A673 (cell line): ENCODE data around the gene IRF6. TPM values are rescaled to one million over a fixed set of nuclear protein-coding genes. Genes with fewer than 3 reads are reported as not detected.

Experiments
- BruUV-seq: library from RNA; stranded (reverse); fragments of 400-500 nt; replicated peaks from 2 replicates; lab custom pipeline; 2021; lab: Mats Ljungman, UMichigan
- CTCF ChIA-PET: fragments of 300-600 bp; sonication (Branson Sonifier 250); formaldehyde crosslinking; loops from one replicate; lab custom pipeline; 2022; ENCODE audit warnings: antibody characterized with exemption; lab: Charles Lee
- POLR2A ChIA-PET: fragments of 300-600 bp; sonication (Branson Sonifier 250); formaldehyde crosslinking; loops from one replicate; lab custom pipeline; 2022; ENCODE audit warnings: antibody characterized with exemption; ENCODE audit not compliant: low non-redundant PET; lab: Charles Lee
- DNase-seq: peaks from one replicate; pipeline ENCODE4 v3.0.0-alpha.2; 2015; ENCODE audit warnings: low spot score
- H3K27ac ChIP-seq: fragments of 200-600 bp; sonication (generic); 2 replicates; pipeline ENCODE4 v1.5.1; 2016; ENCODE audit warnings: mixed run types, low read depth, mild to moderate bottlenecking, mixed read lengths, antibody characterized with exemption, low read length; ENCODE audit not compliant: poor library complexity, severe bottlenecking
- H3K27me3 ChIP-seq: fragments of 200-600 bp; sonication (generic); replicated peaks from 2 replicates; pipeline ENCODE4 v1.6.1; 2017; ENCODE audit warnings: mixed run types, low read depth, mild to moderate bottlenecking, mixed read lengths, antibody characterized with exemption, low read length; ENCODE audit not compliant: insufficient read depth, poor library complexity
- H3K36me3 ChIP-seq: fragments of 200-600 bp; sonication (generic); 2 replicates; pipeline ENCODE4 v1.6.1; 2016; ENCODE audit warnings: mixed run types, mild to moderate bottlenecking, mixed read lengths, antibody characterized with exemption, low read length; ENCODE audit not compliant: insufficient read depth, poor library complexity, severe bottlenecking
- H3K4me1 ChIP-seq: fragments of 200-600 bp; sonication (generic); 2 replicates; pipeline ENCODE4 v1.6.1; 2017; ENCODE audit warnings: mixed run types, mild to moderate bottlenecking, mixed read lengths, antibody characterized with exemption, low read length; ENCODE audit not compliant: insufficient read depth, poor library complexity, severe bottlenecking
- H3K4me3 ChIP-seq: fragments of 200-600 bp; sonication (generic); 2 replicates; pipeline ENCODE4 v1.5.1; 2016; ENCODE audit warnings: low read depth, mixed run types, mild to moderate bottlenecking, mixed read lengths, low read length; ENCODE audit not compliant: poor library complexity, severe bottlenecking
- H3K9me3 ChIP-seq: fragments of 200-600 bp; sonication (generic); 2 replicates; pipeline ENCODE4 v1.6.1; 2016; ENCODE audit warnings: mixed run types, low read depth, mild to moderate bottlenecking, mixed read lengths, antibody characterized with exemption, low read length; ENCODE audit not compliant: poor library complexity, severe bottlenecking
- EZH2 ChIP-seq: fragments of 200-600 bp; sonication (generic); IDR thresholded peaks from 2 replicates; pipeline ENCODE4 v1.6.1; 2017; ENCODE audit warnings: borderline replicate concordance, low read depth, mild to moderate bottlenecking, mixed read lengths, antibody characterized with exemption, low read length; ENCODE audit not compliant: poor library complexity, severe bottlenecking
- intact Hi-C: fragments of 100-400 bp; cut with micrococcal nuclease; formaldehyde crosslinking; loops from one replicate; pipeline ENCODE4 v1.10.0; 2022; ENCODE audit not compliant: unreplicated experiment
- total RNA-seq: library from RNA; stranded (reverse); gene quantifications from 2 replicates; pipeline ENCODE4 v1.2.3, GENCODE V29; 2021
- TF ChIP-seq, protein P1 (sequence below): fragments of 300-800, 200-600 bp; sonication (generic); conservative IDR thresholded peaks from 2 replicates; pipeline ENCODE4 v1.5.1; 2017; ENCODE audit warnings: low read depth, mild to moderate bottlenecking, antibody characterized with exemption, low read length, moderate library complexity, mixed read lengths

IRF6 gene
- total RNA-seq, 1 experiment from 2014 or later, result 0.17 TPM

DNA sequence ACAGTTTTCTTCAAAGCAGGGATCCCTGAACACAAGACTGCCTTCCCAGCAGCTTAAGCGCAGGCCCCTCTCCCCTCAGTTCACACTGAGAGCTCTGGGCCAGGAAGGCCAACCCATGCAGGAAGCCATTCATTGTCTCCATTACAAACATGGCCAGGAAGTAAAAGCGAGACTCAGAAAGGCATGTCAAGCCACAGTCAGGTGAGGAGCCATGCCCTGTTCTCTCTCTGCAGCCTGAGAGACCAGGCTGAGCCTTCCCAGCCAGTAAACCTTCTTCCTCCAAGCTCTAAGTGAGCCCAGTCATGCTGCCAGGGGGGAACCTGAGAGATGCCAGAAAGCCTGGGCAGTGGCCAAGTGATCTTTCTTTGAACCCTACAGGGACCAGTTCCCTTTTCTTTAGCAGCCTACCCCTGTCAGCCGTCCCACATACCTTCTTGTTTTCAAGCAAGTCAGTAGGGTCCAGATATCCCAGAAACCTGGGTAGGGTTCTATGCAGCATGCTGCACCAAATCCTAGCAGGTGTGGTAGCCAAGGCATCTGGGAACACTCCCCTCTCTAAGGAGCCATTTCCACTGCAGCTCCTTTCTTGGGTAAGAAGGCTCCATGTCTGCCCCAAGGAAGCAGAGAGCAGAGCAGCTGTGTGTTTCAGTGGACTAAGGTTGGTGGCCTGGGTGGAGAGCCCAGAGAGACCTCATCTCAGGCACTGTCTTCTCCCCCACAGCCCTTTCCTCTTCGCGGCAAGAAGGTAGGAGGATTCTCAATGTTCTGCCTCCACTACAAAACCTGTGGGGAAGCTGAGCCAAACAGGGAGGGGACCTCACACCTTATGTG is 49.1 kb downstream of the IRF6 start:
- H3K4me1 ChIP-seq, result no peaks in the 10 kb centered on the region
- H3K27me3 ChIP-seq, result no peaks in the 10 kb centered on the region
- ChIA-PET CTCF (no interaction called here), POLR2A (no interaction called here)
- H3K27ac ChIP-seq, result no peak overlapping the region
- no peaks in the 10 kb centered on the region for H3K9me3 ChIP-seq
- no peak for TF ChIP-seq EZH2
- TF ChIP-seq, protein P1, sequence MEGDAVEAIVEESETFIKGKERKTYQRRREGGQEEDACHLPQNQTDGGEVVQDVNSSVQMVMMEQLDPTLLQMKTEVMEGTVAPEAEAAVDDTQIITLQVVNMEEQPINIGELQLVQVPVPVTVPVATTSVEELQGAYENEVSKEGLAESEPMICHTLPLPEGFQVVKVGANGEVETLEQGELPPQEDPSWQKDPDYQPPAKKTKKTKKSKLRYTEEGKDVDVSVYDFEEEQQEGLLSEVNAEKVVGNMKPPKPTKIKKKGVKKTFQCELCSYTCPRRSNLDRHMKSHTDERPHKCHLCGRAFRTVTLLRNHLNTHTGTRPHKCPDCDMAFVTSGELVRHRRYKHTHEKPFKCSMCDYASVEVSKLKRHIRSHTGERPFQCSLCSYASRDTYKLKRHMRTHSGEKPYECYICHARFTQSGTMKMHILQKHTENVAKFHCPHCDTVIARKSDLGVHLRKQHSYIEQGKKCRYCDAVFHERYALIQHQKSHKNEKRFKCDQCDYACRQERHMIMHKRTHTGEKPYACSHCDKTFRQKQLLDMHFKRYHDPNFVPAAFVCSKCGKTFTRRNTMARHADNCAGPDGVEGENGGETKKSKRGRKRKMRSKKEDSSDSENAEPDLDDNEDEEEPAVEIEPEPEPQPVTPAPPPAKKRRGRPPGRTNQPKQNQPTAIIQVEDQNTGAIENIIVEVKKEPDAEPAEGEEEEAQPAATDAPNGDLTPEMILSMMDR, result no peak
- no peaks in the 10 kb centered on the region for H3K36me3 ChIP-seq
- no peak for DNase-seq
- BruUV-seq, result no TSS peak
- H3K4me3 ChIP-seq, result no peak overlapping the region
- intact Hi-C loops, result no loop called here

DNA sequence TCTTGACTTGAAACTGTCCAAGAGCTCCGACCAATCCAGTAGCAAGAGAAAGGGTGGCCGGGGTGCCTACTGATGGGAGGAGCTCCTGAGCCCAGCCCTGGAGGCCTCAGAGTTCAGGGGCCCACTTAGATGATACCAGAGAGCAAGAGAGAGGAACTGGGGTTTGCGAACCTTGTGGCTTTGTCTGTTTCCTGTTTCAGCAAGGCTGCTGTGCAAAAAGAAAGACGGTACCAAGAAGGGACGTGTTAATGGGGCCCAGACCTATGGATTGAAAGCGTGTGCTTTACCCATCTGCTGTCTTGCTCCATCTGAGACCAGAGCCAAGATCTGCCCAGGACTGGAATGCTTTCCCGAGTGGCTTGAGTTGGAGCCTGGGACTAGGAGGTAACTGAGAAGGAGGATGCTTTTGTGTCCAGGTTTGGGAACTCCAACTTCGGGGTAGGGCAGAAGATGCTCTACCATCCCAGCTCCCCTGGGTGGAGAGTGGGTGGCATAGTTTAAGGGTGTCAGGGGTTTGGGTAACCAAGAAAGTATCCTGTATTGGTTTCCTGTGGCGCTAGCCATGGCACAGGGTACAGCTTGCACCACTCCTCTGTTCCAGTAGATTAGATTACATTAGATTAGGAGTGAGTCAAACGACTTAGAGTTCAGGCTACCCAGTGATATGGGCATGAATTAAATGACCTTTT is 49.9 kb downstream of the IRF6 start, which contains the start of gene TRAF3IP3:
TSS of gene TRAF3IP3 (plus strand) at position 128 of the 689 bp plus-strand sequence. CDS start 3,987 bp downstream, outside the sequence.
- DNase-seq, result no peak
- H3K36me3 ChIP-seq, result no peaks in the 10 kb centered on the region
- CTCF ChIA-PET, result no interaction called here
- intact Hi-C loops, result no loop called here
- no peak within 1 kb of the TSS for H3K27ac ChIP-seq
- TF ChIP-seq EZH2, result no peak
- TF ChIP-seq, protein P1, result no peak
- POLR2A ChIA-PET, result no interaction called here
- H3K9me3 ChIP-seq, result no peaks in the 10 kb centered on the region
- BruUV-seq, result no TSS peak
- H3K4me3 ChIP-seq, result no peak within 1 kb of the TSS
- H3K27me3 ChIP-seq, result no peaks in the 10 kb centered on the region
- H3K4me1 ChIP-seq, result no peaks in the 10 kb centered on the region

DNA sequence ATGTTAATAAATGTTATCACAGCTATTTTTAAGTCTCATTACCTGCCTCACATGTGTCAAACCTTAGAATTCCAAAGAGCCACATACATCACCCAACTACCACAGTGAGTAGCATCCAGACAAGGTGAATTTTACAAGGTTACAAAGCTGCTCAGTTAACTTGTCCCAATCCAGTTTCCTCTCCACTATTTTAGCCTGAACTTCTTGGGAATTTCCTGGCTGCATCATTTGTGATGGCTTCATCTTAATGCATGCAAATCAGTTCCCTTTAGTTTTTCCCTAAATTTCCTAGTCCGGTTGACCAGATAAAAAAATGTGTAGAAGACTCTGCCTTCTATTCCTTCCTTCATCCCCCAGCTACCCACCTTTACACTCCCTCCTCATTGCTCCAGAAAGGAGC is 50.7 kb downstream of the IRF6 start:
- Histone ChIP-seq H3K9me3 (no peaks in the 10 kb centered on the region), H3K36me3 (no peaks in the 10 kb centered on the region), H3K4me3 (no peak overlapping the region), H3K27ac (no peak overlapping the region), H3K4me1 (no peaks in the 10 kb centered on the region), H3K27me3 (no peaks in the 10 kb centered on the region)
- intact Hi-C loops, result no loop called here
- DNase-seq, result no peak
- ChIA-PET POLR2A (no interaction called here), CTCF (no interaction called here)
- no TSS peak for BruUV-seq
- TF ChIP-seq, protein P1, result no peak
- TF ChIP-seq EZH2, result no peak
